CD4-positive, alpha-beta T cell treated with Interleukin-15 for 4 hours (primary cell): ENCODE measurements around the gene BLOC1S5.
"Not testable (repeated sequence)": the region's sequence is repeated elsewhere in the genome, so short reads cannot be mapped to it uniquely, and the experiment has no call there.

Experiments used
- DNase-seq: peaks from one replicate; pipeline ENCODE4 v3.0.0-alpha.2; 2020; ENCODE audit warnings: low spot score

Gene BLOC1S5

DNA sequence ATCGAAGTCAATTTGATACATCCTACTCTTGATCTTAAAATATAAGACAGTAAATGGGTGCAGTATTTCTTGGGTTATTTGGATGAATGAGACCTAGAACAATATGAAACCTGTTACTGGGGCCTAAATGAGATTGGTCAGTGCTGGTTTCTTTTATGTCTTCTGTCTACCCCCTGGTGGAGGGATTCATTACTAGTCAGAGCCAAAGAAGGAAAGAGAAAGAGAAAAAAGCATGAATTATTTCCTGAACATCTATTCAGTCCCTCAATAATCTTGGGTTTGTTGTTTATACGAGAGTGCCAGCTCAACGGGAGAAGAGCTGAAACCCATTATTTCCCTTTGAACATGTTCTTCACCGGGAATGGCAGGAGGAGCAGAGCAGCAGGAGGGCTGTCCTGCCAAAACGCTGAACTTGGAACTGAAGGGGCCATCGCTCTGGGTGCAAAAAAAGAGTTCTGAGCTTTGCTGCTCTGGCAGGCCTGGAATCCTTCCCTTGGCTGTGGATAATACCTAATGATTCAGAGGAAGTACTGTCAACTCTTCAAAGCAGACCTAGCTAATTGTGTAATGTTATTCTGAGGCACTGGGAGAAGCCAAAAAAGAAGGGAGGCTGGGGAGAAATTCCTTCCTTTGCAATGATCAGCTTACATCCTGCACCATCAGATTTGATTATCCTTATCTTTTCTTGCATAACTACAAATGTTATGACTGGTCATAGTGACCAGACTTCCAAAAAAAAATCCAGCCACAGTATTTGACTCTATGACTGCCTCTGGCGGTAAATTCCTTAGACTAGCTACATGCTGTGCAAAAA lies 72.0 kb downstream of the BLOC1S5 start:
- no peak for DNase-seq

DNA sequence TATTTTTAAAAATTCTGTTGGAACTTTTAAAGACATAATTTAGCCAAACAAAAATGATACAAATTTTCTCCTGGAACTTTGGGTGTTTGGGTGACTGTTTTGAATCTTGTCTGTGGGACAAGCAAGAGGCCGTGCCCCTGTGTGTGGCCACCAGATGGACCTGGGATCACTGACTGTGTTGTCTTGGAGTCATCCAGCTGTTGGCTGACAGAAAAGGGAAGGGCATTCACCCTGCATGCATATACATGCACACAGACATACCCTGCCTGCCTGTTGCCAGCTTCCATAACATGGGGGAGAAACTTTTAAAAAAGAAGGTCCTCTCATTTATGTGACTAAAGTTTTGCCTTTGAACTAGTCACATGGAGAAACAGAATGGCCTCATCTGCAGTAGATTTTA lies 72.7 kb downstream of the BLOC1S5 start:
- DNase-seq = no peak

DNA sequence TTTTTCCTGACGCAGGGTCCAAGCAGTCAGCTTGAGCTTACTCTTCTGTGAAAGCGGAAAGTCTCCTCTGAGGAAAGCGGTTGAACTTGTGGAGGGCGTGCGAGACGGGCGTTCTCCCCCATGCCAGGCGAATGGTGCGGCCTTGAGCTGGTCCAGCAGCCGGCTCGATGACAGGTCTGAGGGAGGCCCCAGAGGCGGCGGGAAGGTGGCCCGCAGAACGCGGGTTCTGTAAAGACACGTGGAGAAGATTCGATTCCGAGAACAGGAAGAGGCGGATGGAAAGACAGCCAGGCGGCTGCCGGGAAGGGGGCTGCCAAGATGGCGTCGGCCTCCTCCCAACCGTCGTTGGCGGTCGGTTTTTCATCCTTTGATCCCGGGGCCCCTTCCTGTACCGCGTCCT lies 78.0 kb downstream of the BLOC1S5 start:
- DNase-seq = no peak

DNA sequence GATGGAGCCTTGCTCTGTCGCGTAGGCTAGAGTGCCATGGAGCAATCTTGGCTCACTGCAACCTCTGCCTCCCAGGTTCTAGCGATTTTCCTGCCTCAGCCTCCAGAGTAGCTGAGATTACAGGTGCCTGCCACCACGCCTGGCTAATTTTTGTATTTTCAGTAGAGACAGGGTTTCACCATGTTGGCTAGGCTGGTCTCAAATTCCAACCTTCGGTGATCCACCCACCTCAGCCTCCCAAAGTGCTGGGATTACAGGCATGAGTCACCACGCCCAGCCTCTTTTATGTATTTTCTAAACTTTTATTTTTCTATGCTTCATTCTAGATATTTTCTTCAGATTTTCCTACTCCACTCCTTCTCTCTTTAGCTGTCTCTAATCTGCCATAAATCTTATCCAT lies 80.2 kb downstream of the BLOC1S5 start:
- not testable (repeated sequence) for DNase-seq

- no peak for DNase-seq
Measured at GRCh38 chr6:7979831-7980230, 84.4 kb downstream of the BLOC1S5 start.

DNA sequence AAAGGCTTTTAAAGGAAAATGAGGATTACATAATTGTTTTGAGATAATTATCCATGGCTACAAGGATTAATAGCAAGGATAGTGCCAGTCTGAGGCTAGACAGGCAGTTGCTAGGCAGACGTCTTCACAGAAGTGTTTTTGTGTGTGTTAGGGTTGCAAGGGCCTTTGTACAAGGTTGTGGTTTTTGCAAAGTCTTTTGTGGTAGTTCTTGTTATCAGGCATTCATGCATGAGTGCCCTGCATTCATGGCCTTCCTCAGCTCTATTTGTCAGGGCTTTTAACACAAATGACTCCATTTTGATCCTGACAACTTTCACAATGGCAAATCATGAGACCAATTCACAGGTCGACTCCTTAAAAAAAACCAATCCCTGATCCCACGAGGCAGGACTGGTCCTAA lies 85.5 kb downstream of the BLOC1S5 start:
- no peak for DNase-seq

DNA sequence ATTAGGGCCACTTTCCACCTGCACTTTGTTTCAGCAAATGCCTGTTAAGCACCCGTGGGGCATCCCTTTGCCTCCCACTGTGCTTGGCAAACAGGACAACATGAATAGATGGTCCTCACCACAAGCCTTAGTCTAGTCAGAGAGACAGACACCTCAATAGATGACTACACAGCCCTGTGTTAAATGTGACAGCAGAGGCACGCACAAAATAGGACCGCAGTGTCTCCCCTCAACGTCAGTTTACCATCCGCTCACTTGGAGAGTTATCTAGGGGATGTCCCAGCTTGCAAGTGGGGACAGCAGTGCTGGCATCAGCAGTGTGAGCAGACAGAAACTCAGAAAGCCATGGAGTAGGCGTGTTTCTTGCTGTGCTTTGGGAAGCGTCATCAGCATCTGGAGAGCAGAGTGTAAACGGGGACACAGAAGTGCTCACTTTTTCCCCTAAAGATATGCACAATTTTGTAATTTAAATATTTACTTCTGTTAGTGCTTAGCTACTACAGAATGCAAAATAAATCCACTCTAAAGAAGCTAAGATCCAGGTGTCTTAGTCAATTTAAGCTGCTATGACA lies 87.6 kb downstream of the BLOC1S5 start:
- DNase-seq = no peak

DNA sequence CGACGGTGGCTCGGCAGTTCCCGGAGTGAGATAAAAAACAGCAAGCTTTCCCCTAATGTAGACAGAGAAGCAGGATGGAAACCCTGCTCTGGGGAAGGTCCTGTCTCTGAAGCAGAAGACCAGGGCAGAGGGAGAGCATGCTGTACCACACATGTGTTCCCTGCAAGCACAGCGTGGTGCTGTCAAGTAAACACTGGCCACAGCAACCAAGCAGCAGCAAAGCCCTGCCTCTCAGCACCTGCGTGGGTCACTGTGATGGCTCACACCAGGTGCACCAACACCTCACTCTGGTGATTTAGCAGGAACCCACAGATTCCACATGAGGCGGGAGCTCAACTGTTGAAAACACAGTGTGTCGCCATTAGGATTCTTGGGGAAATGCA lies 88.4 kb downstream of the BLOC1S5 start:
- DNase-seq = no peak

- no peak for DNase-seq
Measured at GRCh38 chr6:7974938-7975763, 89.0 kb downstream of the BLOC1S5 start.

- no peak for DNase-seq
Measured at GRCh38 chr6:7974565-7974937, 89.6 kb downstream of the BLOC1S5 start.

DNA sequence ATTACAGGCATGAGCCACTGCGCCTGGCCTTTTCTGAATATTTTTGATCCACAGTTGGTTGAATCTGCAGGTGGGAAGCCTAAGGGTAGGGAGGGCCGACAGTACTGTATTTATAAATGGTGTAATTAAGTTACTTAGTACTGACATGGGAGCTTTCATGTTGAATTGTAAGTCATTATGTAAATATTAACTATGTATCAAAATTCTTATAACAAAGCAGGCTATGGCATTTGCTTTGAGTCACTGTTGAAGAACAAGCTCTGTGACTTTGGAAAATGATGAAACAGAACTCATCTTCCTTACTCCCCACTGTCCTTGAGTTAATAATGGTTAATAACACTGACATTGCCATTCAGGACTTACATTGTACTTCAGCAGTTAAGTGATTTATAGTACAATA lies 90.6 kb downstream of the BLOC1S5 start:
- no peak for DNase-seq

- no peak for DNase-seq
Measured at GRCh38 chr6:7971499-7971898, 92.7 kb downstream of the BLOC1S5 start.

GRCh38 chr6:7970616-7971015 lies 93.6 kb downstream of the BLOC1S5 start:
- no peak for DNase-seq
